NOMO-1 (cell line): ENCODE data around the gene FURIN.
"Not testable (repeated sequence)": the region's sequence is repeated elsewhere in the genome, so short reads cannot be mapped to it uniquely, and the experiment has no call there.

Experiments used
- DNase-seq, 2 experiments: peaks; one replicate each; lab custom pipeline; 2025; ENCODE audit not compliant: unreplicated experiment in 2 of 2; lab: John Stamatoyannopoulos, UW

The FURIN gene

DNA sequence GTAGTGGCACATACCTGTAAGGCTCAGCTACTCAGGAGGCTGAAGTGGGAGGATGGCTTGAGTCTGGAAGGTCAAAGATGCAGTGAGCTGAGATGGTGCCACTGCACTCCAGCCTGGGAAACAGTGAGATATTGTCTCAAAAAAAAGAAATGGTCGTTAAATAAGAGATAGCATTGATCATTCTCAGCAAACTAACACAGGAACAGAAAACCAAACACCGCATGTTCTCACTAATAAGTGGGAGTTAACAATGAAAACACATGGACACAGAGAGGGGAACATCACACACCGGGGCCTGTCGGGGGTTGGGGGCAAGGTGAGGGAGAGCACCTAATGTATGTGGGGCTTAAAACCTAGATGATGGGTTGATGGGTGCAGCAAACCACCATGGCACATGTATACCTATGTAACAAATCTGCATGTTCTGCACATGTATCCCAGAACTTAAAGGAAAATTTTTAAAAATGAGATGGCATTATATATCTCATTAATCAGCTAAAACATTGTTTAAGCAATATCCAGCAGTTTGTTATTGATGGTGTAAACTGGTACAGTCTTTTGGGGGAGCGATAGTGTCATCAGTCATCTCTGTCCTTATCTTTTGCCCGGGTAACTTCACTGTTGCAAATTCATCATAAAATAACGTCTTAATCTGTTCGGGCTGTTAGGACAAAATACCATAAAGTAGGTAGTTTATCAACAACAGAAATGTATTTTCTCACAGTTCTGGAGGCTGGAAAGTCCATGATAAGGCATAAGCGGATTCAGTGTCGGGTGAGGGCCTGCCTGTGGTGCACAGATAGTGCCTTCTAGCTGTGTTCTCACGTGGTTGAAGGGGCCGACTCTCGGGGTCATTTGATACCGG is 33.0 kb downstream of the FURIN start:
- no peak for DNase-seq

DNA sequence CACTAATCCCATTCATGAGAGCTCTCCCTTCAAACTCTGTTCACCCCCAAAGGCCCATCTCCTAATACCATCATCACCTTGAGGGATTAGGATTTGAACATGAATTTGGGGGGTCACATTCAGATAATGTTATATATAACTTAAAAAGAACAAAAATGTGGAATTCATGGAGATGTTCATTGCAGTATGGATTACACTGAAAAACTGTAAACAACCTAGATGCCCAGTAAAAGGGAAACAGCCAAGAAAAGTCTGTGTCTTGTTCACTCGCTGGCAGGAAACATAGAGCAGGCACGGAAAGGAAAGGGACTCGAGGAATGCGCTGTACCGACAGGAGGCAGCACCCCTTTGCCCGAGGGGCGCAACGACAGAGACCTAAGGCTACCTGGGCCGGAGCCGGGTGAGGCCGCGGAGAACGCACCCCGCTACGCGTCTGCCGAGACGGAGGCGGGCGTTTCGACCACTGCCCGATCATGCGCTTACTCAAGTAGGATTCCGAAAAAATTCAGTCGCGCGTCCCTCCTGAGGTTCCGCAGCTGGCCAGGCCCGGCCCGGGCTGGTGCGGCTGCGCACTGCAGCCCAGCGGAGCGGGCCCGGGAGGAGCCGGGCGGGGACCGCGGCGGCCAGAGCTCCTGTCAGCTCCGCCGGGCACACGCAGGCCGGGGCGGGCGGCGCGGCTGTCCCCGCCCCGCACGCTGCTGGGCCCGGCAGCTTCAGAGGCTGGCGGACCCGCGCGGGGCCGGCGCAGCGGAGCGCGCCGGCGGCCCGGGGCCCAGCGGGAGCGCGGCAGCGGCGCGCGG is 33.9 kb downstream of the FURIN start:
- DNase-seq, result peak; percentile 77 to 78

DNA sequence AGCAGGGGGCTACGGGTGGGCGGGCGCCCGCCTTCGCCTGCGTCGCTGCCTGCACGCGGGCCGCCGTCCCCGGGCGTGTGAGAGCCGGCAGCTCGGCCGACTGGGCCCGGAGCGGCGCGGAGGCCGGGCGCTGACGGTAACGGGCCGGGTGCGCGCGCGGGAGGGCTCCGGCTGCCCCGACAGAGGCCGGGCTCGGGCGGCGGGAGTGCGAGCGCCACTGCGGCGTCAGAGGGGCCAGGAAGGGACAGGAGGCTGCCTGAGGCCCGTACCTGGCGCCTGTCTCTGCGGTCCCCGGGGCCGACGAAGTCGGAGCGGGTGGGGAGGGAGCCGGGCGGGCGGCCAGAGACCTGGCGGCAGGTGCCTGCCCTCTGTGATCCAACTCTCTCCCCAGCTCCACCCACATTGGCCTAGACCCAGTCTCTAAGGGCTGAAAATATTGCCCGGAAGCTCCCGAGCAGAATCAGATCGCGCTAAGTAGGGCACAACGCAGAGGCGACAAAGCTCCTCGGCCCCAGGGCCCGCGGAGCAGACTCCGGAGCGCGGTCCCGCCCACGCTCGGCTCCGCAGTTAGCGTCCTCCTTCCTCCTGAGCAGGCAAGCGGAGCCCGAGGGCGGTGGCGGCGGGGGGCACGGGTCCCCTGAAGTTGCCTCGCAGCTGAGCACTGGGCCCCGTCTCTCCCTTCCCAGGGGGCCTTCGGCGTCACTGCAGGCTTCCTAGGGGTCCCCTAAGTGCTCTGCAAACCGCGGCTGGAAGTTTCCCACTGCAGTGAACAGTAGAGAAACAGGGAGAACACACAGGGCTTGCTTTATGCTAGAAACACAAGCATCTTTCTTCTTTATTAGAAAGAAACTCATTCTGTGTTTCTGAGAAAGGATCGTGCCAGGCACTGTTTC is 34.7 kb downstream of the FURIN start, which contains the start of gene MAN2A2:
Gene MAN2A2, plus strand, starts transcription at position 463 of the 893 bp plus-strand sequence. CDS start 906 bp downstream, outside the sequence.
- peak; percentile 56 to 59 for DNase-seq

DNA sequence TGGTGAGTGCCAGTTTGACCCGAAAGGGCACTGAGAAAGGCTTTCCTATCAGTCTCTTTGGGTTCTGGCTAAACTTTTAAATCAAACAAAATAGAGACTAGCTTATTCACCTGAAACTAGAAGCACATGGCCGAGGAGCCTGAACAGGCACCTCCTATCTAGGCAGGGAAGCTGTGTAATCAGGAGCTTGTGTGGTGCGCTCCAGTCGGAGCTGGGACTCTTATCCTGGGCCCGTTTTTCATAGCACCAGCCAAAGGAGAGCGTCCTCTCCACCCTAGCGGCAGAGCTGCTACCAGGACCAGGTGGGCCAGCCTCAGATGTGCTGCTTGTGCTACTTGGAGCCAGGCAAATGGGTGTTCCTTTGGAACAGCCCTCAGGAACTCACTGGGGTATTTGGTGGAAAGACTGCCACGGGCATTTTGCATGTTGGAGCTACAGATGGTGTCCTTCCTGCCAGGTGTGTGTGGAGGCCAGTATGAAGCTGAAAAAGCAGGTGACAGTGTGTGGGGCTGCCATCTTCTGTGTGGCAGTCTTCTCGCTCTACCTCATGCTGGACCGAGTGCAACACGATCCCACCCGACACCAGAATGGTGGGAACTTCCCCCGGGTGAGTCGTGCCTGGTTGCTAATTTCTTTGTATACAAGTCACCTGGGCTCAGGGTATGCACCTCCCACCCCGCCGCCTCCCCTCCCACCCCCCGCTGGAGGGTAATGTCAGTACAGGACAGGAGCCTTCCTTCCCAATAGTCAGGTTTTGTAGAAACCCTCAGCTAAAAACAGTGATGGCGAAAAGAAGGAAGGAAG is 35.5 kb downstream of the FURIN start:
- no peak for DNase-seq

DNA sequence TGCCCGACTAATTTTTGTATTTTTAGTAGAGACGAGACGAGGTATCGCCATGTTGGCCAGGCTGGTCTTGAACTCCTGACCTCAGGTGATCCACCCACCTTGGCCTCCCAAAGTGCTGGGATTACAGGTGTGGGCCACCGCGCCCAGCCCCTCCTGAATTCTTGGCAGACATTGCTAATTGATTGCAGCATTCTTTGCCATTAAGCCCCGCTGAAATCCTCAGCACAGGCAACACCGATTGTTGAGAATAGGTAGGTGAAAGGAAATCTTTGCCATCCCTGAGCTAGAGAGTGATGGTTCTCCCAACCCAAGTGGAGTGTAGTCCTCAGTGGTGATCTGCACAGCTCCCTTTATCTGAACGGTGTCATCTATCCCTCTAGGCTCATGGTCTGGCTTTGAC is 36.4 kb downstream of the FURIN start:
- no peak for DNase-seq

DNA sequence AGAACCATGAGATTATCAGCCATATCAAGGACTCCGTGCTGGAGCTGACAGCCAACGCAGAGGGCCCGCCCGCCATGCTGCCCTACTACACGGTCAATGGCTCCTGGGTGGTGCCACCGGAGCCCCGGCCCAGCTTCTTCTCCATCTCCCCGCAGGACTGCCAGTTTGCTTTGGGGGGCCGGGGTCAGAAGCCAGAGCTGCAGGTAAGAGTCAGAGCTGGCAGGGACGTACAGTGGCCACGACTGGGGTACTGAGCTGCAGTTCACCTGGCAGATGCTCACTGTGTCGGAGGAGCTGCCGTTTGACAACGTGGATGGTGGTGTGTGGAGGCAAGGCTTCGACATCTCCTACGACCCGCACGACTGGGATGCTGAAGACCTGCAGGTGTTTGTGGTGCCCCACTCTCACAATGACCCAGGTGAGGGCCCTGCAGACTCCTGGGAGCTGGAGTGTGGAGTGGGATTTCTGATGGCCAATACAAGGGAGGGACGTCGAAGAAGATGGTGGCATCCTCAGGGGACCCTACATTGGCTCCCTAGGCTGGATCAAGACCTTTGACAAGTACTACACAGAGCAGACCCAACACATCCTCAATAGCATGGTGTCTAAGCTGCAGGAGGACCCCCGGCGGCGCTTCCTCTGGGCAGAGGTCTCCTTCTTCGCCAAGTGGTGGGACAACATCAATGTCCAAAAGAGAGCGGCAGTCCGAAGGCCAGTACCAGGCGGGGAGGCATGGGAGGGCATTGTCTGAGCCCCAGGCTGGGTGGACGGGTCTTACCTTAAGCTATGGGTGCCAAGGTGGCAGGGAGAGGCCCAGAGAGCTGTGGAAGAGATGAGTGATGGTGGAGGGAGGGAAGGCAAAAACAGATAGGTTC is 37.2 kb downstream of the FURIN start:
- DNase-seq, result no peak

DNA sequence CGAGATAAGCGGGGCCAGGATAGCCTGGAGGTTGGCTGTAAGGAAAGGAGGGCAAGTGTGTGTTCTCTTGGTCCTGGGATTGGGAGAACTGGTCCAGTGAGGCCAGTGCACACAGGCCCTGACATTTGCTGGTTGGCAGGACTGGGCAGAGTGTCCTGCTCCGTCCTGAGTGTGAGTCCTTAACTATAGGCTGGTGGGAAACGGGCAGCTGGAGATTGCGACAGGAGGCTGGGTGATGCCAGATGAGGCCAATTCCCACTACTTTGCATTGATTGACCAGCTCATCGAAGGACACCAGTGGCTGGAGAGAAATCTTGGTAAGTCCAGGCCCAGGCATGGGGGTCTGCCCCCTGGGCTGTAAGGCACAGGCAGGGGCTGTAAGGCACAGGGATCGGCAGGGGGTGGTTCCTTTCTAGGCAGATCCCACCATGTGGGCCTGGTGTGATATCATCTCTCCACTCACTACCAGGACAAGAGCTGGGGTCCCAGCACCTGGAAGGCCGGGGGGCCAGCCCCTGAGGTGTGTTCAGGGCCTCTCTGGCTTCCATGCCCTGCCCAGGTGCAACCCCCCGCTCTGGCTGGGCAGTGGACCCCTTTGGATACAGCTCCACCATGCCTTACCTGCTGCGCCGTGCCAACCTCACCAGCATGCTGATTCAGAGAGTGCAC is 37.9 kb downstream of the FURIN start:
- no peak for DNase-seq

DNA sequence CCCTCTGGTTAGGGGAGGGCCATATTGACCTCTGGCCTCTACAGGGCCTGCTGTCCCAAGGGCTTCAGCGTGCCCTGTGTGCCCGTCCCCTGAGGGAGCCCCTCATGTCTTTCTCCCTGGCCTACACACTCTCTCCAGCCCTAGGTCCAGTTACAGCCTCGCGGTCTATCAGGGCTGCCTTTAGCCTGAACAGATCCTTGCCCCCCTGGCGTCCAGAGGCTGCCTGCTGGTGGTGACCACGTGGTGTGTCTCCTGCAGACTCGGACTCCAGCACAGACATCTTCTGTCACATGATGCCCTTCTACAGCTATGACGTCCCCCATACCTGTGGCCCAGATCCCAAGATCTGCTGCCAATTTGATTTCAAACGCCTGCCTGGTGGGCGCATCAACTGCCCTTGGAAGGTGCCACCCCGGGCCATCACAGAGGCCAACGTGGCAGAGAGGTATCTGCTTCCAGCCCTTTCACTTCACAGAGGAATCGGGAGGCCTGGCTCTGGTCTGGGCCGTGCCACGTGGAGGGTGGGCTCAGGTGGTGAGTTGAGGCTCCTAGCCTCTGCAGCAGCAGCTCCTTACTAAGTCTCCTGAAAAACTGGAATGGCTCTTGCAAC is 38.8 kb downstream of the FURIN start:
- no peak for DNase-seq

DNA sequence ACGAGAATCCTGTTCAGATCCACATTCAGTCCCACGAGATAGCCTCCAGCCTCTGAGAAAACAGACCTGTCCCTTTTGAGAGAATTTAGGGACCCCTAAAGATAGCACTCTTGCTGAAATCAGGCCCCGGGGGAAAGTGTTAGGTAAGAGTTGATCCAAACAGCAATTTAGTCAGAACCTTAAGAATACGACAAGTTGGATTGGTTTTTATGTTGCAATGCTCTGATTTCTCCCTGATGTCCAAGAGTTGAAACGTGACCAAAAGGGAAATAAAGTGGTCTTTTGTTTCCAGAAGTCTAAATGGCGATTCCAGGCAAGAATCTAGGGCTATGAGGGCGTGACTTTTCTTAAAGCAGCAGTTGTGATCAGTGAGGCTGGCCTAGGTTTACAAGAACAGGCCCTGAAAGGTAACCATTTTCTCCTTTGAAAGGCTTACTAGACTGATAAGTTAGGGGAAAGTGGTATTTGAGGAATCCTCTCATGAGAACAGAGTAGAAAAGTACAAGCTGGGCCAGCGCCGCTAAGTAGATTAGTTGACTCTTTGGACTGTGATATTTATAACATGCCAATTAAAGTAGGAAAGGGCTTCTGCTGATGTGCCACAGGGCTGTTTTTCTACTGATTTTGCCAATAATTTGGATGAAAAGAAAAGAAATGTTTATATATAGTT is 39.6 kb downstream of the FURIN start:
- DNase-seq, result no peak

DNA sequence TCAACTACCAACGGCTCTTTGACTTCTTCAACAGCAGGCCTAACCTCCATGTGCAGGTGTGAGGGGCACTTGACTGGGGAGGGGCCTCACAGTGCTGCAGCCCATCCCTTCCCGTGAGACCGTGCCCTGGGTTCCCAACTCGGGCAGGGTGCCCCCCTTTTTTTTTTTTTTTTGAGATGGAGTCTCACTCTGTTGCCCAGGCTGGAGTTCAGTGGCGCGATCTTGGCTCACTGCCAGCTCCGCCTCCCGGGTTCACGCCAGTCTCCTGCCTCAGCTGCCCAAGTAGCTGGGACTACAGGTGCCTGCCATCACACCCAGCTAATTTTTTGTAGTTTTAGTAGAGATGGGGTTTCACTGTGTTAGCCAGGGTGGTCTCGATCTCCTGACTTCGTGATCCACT is 41.1 kb downstream of the FURIN start:
- not testable (repeated sequence) for DNase-seq

DNA sequence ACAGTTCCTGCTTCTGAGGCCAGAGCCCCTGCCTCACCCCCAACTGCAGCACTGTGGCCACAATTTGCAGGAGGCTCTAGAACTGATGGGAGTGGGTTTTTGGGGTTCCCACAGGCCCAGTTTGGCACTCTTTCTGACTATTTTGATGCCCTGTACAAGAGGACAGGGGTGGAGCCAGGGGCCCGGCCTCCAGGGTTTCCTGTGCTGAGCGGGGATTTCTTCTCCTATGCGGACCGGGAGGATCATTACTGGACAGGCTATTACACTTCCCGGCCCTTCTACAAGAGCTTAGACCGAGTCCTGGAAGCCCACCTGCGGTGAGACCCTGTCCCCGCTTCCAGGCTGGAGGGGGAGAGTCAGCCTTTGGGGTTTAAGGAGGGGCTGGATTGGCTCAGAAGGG is 41.6 kb downstream of the FURIN start:
- DNase-seq, result no peak

DNA sequence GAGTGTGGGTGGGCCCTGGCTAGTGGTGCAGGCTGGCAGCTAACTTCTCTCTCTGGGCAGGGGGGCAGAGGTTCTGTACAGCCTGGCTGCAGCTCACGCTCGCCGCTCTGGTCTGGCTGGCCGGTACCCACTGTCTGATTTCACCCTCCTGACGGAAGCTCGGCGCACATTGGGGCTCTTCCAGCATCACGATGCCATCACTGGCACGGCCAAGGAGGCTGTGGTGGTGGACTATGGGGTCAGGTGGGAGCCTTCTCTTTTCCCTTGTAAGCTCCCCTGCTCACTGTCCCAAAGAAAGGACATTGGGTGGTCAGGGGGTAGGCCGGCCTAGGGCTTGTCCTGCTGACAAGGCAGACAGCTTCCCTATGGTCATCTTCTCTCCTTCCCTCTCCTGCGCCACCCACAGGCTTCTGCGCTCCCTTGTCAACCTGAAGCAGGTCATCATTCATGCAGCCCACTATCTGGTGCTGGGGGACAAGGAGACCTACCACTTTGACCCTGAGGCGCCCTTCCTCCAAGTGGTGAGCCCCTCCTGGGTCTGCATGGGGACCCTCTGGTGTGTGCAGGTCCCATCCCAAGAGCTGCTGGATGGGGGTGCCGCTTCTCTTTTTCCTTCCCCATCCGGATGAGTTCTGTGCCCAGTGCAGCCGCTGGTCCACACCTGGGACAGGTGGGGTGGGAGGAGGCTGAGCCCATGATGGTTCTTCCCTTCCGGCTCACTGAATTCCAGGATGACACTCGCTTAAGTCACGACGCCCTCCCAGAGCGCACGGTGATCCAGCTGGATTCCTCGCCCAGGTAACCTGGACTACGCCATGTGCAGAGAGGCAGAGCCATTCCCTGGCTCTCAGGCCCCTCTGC is 42.3 kb downstream of the FURIN start:
- no peak for DNase-seq

DNA sequence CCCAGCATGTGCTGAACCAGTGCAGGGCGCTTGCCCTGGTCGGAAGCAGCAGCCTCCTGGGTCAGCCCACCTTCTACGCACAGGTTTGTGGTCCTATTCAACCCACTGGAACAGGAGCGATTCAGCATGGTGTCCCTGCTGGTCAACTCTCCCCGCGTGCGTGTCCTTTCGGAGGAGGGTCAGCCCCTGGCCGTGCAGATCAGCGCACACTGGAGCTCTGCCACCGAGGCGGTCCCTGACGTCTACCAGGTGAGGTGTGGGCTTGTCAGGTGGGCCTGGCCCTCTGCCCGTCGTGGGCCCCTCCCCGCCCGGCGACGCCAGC is 42.9 kb downstream of the FURIN start:
- no peak for DNase-seq

DNA sequence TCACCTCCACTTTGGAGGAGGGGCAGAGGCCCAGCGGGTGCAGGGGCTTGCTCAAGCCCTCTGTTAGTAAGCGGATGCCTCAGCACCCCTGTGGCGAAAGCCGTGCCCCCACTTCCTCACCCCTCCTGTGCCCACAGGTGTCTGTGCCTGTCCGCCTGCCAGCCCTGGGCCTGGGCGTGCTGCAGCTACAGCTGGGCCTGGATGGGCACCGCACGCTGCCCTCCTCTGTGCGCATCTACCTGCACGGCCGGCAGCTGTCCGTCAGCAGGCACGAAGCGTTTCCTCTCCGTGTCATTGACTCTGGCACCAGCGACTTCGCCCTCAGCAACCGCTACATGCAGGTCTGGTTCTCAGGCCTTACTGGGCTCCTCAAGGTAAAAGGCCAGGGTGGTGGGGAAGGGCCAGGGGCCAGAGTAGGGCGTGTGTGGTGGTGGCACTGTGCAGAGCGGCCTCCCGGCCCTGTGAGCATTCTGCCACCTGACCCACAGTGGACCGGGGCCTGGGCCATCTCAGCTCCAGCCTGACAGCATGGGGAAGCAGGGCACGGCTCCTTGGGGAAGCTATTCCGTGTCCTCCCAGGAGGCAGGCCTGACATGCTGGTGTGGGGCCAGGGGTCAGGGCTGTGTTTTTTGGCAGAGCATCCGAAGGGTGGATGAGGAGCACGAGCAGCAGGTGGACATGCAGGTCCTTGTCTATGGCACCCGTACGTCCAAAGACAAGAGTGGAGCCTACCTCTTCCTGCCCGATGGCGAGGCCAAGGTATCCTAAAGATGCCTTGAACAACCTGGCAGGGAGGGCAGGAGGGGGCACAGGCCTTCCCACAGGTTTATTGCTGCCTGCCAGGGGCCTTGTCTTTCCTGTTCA is 43.8 kb downstream of the FURIN start:
- DNase-seq, result no peak

DNA sequence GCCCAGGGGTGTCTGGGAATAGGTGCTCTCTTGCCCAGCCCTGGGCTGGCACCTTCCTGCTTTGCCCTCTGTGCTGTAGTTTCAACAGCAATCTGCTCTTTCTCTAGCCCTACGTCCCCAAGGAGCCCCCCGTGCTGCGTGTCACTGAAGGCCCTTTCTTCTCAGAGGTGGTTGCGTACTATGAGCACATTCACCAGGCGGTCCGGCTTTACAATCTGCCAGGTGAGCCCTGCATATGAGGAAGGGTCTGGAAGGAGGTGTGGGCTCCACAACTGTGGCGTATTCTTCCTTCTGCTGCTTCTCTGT is 44.3 kb downstream of the FURIN start:
- DNase-seq, result no peak

DNA sequence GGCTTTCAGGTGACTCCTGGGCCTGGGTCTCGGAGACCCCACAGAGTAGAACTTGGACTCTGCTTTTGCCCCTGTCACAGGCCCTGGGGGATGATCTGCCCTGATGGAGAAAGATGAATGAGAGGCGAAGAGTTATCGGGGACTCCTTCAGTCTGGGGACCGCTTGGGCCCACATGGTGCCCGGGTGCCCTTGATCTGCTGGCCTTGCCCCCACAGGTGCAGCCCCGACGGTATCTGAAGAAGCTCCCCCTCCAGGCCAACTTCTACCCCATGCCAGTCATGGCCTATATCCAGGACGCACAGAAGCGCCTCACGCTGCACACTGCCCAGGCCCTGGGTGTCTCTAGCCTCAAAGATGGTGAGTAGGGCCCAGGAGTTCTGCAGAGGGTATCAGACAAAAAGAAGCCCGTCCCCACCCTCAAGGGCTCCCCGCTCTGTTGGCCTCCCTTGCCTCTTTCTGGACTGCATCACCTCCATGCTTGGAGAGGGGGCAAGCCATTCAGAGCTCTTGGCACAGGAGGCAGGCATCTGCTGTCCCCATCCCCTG is 45.1 kb downstream of the FURIN start:
- no peak for DNase-seq
